Activated CD4-positive, alpha-beta T cell treated with anti-CD3 and anti-CD28 coated beads for 1 hour (primary cell): Measurements from ENCODE around the gene PDGFD.

Experiments
- DNase-seq: peaks from one replicate; pipeline ENCODE4 v3.0.0-alpha.2; 2020

Gene PDGFD

GRCh38 chr11:103995896-103996295, 168.1 kb downstream of the PDGFD start:
- DNase-seq: no peak

DNA sequence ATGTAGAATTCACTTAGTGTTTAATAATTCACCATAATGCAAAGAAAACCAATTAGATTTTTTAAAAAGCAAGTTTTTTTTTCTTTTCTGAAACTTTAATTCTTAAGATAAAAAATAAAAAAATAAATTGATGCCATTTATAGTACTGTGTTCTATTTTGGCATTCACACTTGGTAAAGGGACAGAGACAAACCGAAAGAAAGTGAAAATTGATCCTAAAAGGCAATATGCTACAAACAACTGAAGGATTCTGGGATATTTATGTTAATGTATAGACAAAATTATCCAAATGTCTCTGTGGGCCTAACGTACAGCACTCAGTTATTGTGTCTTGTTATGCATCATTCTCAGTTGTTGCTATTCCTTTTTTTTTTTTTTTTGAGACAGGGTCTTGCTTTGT, 169.4 kb downstream of the PDGFD start:
- no peak for DNase-seq

- DNase-seq: no peak
Measured at GRCh38 chr11:103994094-103994493, 169.9 kb downstream of the PDGFD start.

GRCh38 chr11:103993507-103993906, 170.4 kb downstream of the PDGFD start:
- DNase-seq: no peak

- DNase-seq: no peak
Measured at GRCh38 chr11:103988595-103988969, 175.4 kb downstream of the PDGFD start.

DNA sequence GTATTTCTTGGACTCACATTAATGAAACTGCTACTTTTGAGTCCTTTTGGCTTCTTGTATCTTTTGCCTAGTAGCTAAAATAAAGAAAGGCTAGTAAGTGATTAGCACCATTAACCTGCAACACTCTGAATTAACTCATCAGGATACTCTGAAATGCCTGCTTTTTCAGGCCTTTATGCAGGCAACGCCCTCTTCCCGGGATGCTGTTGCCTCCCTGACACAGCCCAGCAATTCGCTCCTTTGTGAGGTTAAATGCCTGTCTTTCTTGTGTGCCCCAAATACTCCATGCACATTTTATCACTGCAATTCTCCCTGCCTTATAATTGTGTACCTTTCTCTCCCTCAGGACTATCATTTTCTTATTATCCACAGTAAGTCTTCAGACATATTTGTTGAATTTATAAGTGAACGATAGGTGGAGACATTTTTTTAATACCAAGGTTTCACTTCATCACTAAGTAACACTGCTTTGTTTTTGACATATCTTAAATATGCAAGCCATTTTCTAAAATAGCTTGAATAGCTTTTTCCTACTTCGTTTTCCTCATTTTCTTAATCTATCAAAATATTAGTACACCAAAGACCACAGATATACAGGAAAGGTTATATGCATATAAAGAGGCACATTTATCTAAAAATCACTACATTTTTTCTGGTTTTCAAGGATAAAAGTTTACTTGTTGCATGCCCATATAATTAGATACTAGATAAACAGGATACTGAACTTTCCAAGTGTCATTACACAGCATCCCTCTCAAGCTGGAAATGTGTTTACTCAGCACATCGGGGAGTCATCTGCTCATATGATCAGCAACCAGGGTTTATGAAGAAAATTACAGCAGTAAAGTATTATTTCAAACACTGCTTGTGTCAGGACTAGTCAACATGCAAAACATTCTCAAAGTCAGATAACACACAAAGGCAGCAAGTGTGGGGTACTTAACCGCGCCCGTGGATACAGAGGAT, 176.0 kb downstream of the PDGFD start:
- no peak for DNase-seq

DNA sequence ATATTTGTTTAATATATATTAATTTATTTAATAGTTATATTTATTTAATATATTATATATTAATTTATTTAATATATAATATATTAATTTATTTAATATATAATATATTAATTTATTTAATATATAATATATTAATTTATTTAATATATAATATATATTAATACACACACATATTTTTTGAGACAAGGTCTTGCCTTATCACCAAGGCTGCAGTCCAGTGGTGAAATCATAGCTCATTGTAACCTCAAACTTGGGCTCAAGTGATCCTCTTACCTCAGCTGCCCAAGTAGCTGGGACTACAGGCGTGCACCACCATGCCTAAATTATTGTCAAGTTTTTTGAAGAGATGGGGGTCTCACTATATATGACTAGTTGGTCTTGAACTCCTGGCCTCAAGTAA, 178.9 kb downstream of the PDGFD start:
- no peak for DNase-seq

DNA sequence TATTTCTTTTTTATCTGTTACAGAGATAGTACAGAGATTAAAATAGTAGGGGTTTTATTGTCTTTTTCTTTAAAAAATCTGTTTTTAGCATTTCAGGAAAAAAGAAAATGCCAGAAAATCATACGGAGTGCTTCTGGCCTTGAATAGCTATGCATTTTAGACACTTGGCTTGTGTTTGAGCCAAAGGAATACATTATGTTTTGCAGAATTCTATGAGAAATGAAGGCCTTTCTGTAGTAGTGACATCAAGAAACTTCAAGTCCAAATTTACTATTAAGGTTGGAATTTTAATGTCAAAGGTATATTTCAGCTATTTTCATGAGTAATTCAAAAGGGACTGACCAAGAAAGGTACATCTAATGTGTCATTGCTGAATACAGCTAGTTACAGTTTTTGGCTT, 183.8 kb downstream of the PDGFD start:
- no peak for DNase-seq

GRCh38 chr11:103978616-103979595, 185.0 kb downstream of the PDGFD start:
- no peak for DNase-seq

DNA sequence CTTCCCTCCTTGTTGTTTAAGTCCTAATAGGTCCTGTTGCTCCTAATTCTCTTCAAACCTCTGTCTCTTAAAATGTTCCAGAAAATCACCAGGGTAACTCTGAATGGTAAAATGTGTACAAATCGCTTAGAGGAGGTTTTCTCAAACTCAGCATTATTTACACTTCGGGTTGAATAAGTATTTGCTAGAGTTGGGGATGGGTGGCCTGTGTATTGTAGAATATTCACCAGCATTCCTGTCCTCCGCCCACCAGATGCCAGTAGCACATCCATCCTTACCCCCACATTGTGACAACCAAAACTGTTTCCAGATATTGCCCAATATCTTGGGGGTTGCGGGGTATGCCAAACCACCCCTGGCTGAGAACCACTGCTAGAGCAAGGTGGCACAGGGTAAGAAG, 191.9 kb downstream of the PDGFD start:
- no peak for DNase-seq

GRCh38 chr11:103970701-103971249, 193.2 kb downstream of the PDGFD start:
- DNase-seq: no peak

GRCh38 chr11:103968685-103969084, 195.3 kb downstream of the PDGFD start:
- DNase-seq: no peak

DNA sequence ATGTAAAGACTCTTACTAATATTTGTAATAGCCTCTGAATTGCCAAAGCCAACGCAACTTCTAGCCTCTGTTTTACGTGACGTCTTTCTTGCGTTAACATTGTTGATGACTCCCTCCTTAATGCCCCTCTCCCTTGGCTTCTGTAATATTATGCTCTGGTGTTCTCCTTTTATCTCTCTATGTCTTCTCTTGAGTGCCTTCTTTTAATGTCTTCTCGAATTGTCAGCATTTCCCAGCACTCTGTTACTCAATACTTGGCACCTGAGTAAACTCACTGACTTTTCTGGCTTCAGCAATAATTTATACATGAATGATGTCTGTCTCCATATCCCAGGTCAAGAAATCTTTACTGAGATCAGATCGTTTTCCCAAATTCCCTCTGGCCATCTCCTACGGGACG, 196.0 kb downstream of the PDGFD start:
- no peak for DNase-seq

DNA sequence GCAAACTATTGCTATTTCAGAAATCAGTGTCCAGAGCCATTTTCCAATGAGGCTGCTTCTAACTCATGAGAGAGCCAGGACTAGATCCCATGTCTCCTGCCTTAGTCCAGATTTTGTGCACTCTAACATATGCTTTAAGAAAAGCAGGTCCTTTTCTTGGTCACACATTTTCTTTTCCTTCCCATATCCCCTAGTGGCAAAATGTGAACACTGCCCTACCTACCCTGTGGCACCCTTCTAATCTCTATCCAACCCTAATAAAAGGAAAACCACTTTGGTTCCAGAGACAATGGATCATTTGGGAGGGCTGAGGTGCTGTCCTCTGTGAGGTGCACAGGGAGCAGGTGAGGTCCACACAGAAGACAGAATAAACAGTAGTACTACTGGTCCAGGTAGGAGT, 199.6 kb downstream of the PDGFD start:
- no peak for DNase-seq

GRCh38 chr11:103963648-103964047, 200.3 kb downstream of the PDGFD start:
- DNase-seq: no peak

- no peak for DNase-seq
Measured at GRCh38 chr11:103961010-103961409, 202.9 kb downstream of the PDGFD start.

GRCh38 chr11:103960108-103960507, 203.8 kb downstream of the PDGFD start:
- DNase-seq: no peak

DNA sequence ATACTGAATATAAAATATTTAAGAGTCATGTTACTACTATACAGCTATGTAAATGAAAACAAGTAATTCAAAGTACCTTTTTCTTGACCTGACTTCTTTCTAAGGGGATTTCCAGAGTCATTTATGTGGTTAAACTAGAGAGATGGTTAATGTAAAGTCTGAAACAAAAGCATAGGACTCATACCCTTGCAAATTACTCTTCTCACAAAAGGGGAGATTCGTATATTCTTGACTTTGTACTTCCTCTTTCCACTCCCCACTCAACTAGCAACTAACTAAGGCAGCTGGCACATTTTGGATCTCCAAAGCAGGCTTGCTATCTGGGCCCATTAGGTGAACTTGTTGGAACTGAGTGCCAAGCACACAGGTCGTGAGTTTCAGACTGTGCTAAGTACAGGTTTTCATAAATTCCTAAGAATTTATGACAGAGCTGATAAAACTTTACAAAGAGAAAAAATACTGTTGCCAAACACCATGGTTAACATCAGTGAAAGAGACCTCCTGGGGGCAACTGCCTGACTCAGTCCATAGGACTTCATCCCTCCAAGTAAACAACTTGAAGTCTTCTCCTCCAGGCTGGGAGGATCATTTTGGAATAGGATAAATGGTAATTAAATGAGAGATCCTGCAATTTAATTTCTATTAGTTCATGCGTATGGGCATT, 204.5 kb downstream of the PDGFD start:
- no peak for DNase-seq

- DNase-seq: no peak
Measured at GRCh38 chr11:103958475-103959215, 205.3 kb downstream of the PDGFD start.

- DNase-seq: no peak
Measured at GRCh38 chr11:103953797-103954486, 210.0 kb downstream of the PDGFD start.

GRCh38 chr11:103949781-103950180, 214.2 kb downstream of the PDGFD start:
- no peak for DNase-seq
